Stimulated activated CD4-positive, alpha-beta T cell treated with anti-CD3 and anti-CD28 coated beads, Interleukin-15, amount 100 ng/mL, for 24 hours (primary cell): ENCODE results near the gene TAF13.
A peak's percentile ranks its signal among the peaks of the same experiment; 100 is the strongest.
"Not testable (repeated sequence)": the region's sequence is repeated elsewhere in the genome, so short reads cannot be mapped to it uniquely, and the experiment has no call there.

Experiments
- DNase-seq: peaks from one replicate; pipeline ENCODE4 v3.0.0-alpha.2; 2020

TAF13 gene

GRCh38 chr1:109045595-109045994 lies 30.2 kb downstream of the TAF13 start:
- no peak for DNase-seq

GRCh38 chr1:109041621-109042468 lies 34.0 kb downstream of the TAF13 start, which contains the start of gene WDR47:
Gene WDR47 (minus strand): TSS chr1:109042102. CDS start chr1:109023512, 18,590 bp downstream.
- peak; percentile 97 for DNase-seq

- peak; percentile 47 for DNase-seq
Measured at GRCh38 chr1:109040989-109041620, 34.7 kb downstream of the TAF13 start.

GRCh38 chr1:109040627-109040988 lies 35.2 kb downstream of the TAF13 start:
- DNase-seq: no peak

- no peak for DNase-seq
Measured at GRCh38 chr1:109034382-109034781, 41.4 kb downstream of the TAF13 start.

- DNase-seq: not testable (repeated sequence)
Measured at GRCh38 chr1:109029493-109029892, 46.3 kb downstream of the TAF13 start.

GRCh38 chr1:109027841-109028240 lies 48.0 kb downstream of the TAF13 start:
- DNase-seq: no peak

GRCh38 chr1:109025694-109026093 lies 50.1 kb downstream of the TAF13 start:
- no peak for DNase-seq

GRCh38 chr1:109024646-109025045 lies 51.2 kb downstream of the TAF13 start:
- DNase-seq: no peak

- DNase-seq: no peak
Measured at GRCh38 chr1:109020693-109021257, 55.0 kb downstream of the TAF13 start.

GRCh38 chr1:109017719-109018118 lies 58.1 kb downstream of the TAF13 start:
- not testable (repeated sequence) for DNase-seq

- no peak for DNase-seq
Measured at GRCh38 chr1:109017134-109017533, 58.7 kb downstream of the TAF13 start.
